ENCODE results near the gene MSI2. TPM values are rescaled to one million over a fixed set of nuclear protein-coding genes. Genes with fewer than 3 reads are reported as not detected.
A peak's percentile ranks its signal among the peaks of the same experiment; 100 is the strongest.

Gene MSI2
- total RNA-seq, 2 donors from 2014 or later = 53.1 to 74.0 TPM

DNA sequence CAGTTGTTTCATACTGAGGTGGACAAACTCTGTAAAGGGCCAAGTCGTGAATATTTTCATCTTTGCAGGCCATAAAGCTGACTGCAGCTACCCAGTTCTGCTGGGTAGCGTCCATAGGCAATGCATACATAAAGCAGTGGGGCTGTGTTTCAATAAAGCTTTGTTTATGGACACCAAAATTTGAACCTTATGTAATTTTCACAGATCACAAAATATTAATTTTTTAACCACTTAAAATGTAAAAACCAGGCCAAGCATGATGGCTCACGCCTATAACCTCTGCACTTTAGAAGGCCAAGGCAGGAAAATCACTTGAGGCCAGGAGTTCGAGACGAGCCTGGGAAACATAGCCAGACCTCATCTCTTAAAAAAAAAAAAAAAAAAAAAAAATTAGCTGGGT lies 340.8 kb downstream of the MSI2 start:
- intact Hi-C loops (cut with DNase I) = loop anchor here (10.0 kb wide), 2 partner anchors 148 to 398 kb away; partner anchors contain the start of gene CCDC182
- 81% methylated on average over 5 of the region's 5 CpGs for WGBS
- Histone ChIP-seq H3K27ac (no peak overlapping the region), H3K9me3 (no peaks in the 10 kb centered on the region), H3K36me3 (no peaks in the 10 kb centered on the region), H3K4me3 (no peak overlapping the region), H3K27me3 (replicated peaks; ENCODE audit: insufficient read depth) (no peaks in the 10 kb centered on the region), H3K4me1 (replicated peaks) (no peaks in the 10 kb centered on the region)
- TF ChIP-seq POLR2AphosphoS5 (IDR thresholded peaks at IDR 0.05) (no peak), POLR2A (IDR thresholded peaks at IDR 0.05) (no peak), CTCF (IDR thresholded peaks at IDR 0.05) (no peak)
- no peak for DNase-seq (ENCODE audit: low spot score)

- H3K9me3 ChIP-seq = no peaks in the 10 kb centered on the region
- H3K27ac ChIP-seq = no peak overlapping the region
- WGBS = 37% methylated on average over 8 of the region's 8 CpGs
- H3K27me3 ChIP-seq (replicated peaks; ENCODE audit: insufficient read depth) = no peaks in the 10 kb centered on the region
- peak; percentile 57 for DNase-seq (ENCODE audit: low spot score)
- no peaks in the 10 kb centered on the region for H3K36me3 ChIP-seq
- intact Hi-C loops (cut with DNase I) = loop anchor here (2.0 to 10.0 kb wide), 3 partner anchors 75 to 397 kb away; partner anchors contain the start of gene CCDC182
- H3K4me1 ChIP-seq (replicated peaks) = no peaks in the 10 kb centered on the region
- H3K4me3 ChIP-seq = no peak overlapping the region
- peak; percentile 60 to 82 (median 74) for TF ChIP-seq CTCF (IDR thresholded peaks at IDR 0.05)
- TF ChIP-seq POLR2A (IDR thresholded peaks at IDR 0.05) = no peak
- peak; percentile 29 for TF ChIP-seq POLR2AphosphoS5 (IDR thresholded peaks at IDR 0.05)
Observed at GRCh38 chr17:57597531-57598453, 341.5 kb downstream of the MSI2 start.

GRCh38 chr17:57599271-57600045 lies 343.1 kb downstream of the MSI2 start:
- 84% methylated on average over 8 of the region's 8 CpGs for WGBS
- no peak for DNase-seq (ENCODE audit: low spot score)
- Histone ChIP-seq H3K27ac (no peak overlapping the region), H3K4me1 (replicated peaks) (no peaks in the 10 kb centered on the region), H3K27me3 (replicated peaks; ENCODE audit: insufficient read depth) (no peaks in the 10 kb centered on the region), H3K4me3 (no peak overlapping the region), H3K36me3 (no peaks in the 10 kb centered on the region), H3K9me3 (no peaks in the 10 kb centered on the region)
- intact Hi-C loops (cut with DNase I) = loop anchor here (2.0 to 10.0 kb wide), 4 partner anchors 73 to 395 kb away; partner anchors contain the start of gene CCDC182
- TF ChIP-seq POLR2A (IDR thresholded peaks at IDR 0.05) (no peak), CTCF (IDR thresholded peaks at IDR 0.05) (no peak)

DNA sequence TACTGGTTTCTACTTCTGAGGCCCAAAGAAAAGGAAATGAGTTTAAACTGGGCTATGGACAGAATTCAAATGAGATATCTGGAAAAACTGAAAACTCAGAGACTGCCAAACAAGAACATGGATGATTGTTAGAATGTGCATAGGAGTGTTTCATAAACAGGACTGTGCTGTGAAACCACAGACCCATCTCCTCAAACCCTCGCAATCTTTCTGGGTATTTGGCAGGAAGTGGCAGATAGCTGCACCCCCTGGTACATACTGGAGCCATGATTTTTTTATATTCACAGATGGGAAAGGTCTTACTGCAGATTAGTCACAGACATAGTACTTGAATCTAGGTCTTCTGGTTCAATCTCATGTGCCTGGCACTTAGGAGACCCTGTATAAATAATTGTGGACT lies 343.8 kb downstream of the MSI2 start:
- Histone ChIP-seq H3K27me3 (replicated peaks; ENCODE audit: insufficient read depth) (no peaks in the 10 kb centered on the region), H3K4me3 (no peak overlapping the region), H3K9me3 (no peaks in the 10 kb centered on the region), H3K27ac (no peak overlapping the region), H3K4me1 (replicated peaks) (peaks cover 3% of the 10 kb centered on the region), H3K36me3 (no peaks in the 10 kb centered on the region)
- intact Hi-C loops (cut with DNase I) = loop anchor here (10.0 kb wide), 1 partner anchor 235 kb away; no protein-coding TSS in a partner anchor
- no peak for DNase-seq (ENCODE audit: low spot score)
- no peak for TF ChIP-seq POLR2AphosphoS5 (IDR thresholded peaks at IDR 0.05)
- TF ChIP-seq CTCF (IDR thresholded peaks at IDR 0.05) = no peak
- TF ChIP-seq POLR2A (IDR thresholded peaks at IDR 0.05) = no peak
- 95% methylated on average over 1 of the region's 1 CpG for WGBS
